Epithelial cell of alveolus of lung (primary cell): ENCODE data around the gene VSTM2B. TPM values are rescaled to one million over a fixed set of nuclear protein-coding genes. Genes with fewer than 3 reads are reported as not detected.

Experiments
- total RNA-seq: library from RNA; depleted of rRNA; stranded (reverse); fragments of >200 nt; gene quantifications from 2 replicates; pipeline ENCODE4 v1.2.1, GENCODE V29; 2015

The VSTM2B gene
- total RNA-seq = not detected in 2 replicates

DNA sequence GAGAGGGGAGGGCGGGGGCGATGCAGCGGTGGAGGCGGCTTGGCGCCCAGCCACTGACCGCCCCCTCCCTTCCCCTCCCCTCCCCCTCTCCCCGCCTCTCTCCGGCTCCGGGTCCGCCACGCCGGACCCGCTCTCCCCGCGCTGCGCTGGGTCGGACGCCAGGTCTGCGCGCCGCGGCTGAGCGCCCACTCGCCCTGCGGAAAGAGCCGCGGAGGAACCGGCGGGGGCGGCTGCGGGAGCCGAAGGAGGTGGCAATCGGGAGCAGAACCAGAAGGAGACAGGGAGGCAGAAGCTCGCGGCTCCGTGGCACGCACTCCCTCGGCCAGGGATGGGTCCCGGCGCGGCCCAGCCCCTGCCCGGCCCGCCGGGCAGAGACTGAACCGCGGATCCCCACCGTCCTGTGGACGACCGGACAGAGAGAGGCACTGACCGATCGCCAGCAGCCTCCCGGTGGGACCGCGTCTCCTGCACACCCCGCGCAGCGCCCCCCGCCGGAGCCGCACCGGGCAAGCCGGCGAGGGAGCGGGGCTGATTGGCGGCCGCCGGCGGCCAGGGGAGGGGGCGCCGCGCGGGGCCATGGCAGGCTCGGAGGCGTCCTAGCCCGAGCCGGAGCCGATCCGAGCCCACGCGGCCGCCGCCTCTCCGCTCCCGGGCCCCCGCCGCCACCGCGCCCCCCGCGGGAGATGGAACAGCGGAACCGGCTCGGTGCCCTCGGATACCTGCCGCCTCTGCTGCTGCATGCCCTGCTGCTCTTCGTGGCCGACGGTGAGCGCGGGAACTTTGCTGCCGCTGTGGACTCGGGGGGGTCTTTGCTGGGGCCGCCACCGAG lies at the start of gene VSTM2B:
VSTM2B (plus strand) TSS at position 94 of the 829 bp plus-strand sequence; CDS start at position 684, 590 bp downstream.

DNA sequence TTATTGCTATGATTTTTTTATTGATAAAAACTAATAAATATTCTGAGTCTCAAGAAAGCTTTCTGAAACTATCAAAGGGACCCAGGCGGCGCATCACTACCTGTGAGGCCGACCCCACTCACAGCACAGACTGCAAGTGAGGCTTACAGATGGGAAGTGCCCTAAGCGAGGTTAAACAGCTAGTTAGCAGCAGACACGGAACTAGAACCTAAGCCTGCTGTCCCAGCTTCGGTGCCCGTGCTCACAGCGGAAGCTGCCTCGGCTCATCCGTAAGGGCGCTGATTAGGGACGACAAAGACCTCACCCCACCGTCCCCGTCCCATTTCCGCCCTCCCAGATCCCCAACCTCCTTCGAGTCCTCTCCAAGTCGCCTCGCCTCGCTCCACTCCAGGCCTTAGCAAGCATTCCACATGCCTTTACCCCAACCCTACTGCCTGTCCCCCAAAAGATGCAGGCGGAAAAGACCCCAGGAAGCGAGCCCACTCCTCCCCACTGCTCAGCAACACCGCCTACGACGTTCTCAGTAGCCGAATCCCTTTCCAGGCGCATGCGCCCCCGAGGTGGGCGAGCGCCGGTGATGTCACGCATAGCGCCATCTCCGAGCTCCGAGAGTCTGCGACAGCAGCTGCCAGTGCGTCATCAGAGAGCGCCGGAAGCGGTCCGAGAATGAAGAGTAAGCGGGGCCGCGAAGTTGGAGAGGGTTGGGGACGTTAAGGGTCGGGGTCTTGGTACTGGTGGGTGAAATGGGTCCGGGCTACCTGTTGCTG lies 80.0 kb downstream of the VSTM2B start, which contains the start of gene POP4:
POP4 (plus strand) TSS at position 631 of the 767 bp plus-strand sequence; CDS start at position 667, 36 bp downstream.

Other genes starting within 250 kb of the VSTM2B start
- 60.4 and 75.1 TPM in 2 replicates for gene POP4, start 80.3 kb downstream of the VSTM2B start, total RNA-seq
- 10.5 and 11.6 TPM in 2 replicates for gene PLEKHF1, start 139.5 kb downstream of the VSTM2B start, total RNA-seq
- gene C19orf12, start 189.3 kb downstream of the VSTM2B start, total RNA-seq = 27.9 and 39.6 TPM in 2 replicates